ENCODE data around the gene TRIP6. TPM values are rescaled to one million over a fixed set of nuclear protein-coding genes. Genes with fewer than 3 reads are reported as not detected.
A peak's percentile ranks its signal among the peaks of the same experiment; 100 is the strongest.

Gene TRIP6
- total and polyA plus RNA-seq, 2 donors (not counting 3 experiments of a cell fraction or from before 2014, with no cell fraction given), result 90.3 TPM

DNA sequence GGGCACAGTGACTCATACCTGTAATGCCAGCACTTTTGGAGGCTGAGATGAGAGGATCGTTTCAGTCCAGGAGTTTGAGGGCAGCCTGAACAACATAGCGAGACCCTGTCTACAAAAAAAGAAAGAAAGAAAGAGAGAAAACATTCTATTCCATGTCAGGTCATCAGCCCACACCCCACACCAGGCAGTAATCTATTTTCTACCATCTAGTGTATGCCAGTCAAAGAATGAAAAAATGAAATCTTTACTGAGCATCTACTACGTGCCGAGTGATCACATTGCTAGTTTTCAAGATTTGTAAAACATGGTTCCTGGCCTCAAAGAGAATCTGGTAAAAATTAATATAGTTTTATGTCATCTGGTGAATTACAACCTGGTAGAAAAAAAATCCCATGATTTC lies 36.8 kb upstream of the TRIP6 start:
- Histone ChIP-seq H3K9me1 (replicated peaks; ENCODE audit: control insufficient read depth, extremely low read depth, insufficient read depth, low read length) (no peaks in the 10 kb centered on the region), H3K27ac (ENCODE audit: insufficient read depth, low read depth, low read length) (peak overlapping the region; percentile 19), H3K4me1 (ENCODE audit: control insufficient read depth, extremely low read depth, insufficient read depth, low read length) (peaks cover 10% of the 10 kb centered on the region), H3K36me3 (ENCODE audit: control insufficient read depth in 2 of 2, extremely low read depth in 1 of 2, insufficient read depth in 2 of 2, low read length in 2 of 2) (no peaks in the 10 kb centered on the region), H3K4me3 (replicated peaks in 1 of 3; ENCODE audit: insufficient read depth in 1 of 3, low read depth in 1 of 3, low read length in 3 of 3) (no peak overlapping the region), H3K9me3 (replicated peaks; ENCODE audit: control insufficient read depth, insufficient read depth, low read length) (no peaks in the 10 kb centered on the region), H3K4me2 (ENCODE audit: insufficient read depth, low read length) (no peak overlapping the region), H3K79me2 (ENCODE audit: control insufficient read depth, insufficient read depth, low read length) (peaks cover 18% of the 10 kb centered on the region), H2AFZ (ENCODE audit: low read depth, low read length) (no peak overlapping the region), H3K27me3 (ENCODE audit: control insufficient read depth in 2 of 2, insufficient read depth in 2 of 2, low read length in 2 of 2) (no peaks in the 10 kb centered on the region), H4K20me1 (replicated peaks; ENCODE audit: control insufficient read depth, extremely low read depth, insufficient read depth, low read length) (no peaks in the 10 kb centered on the region), H3K9ac (replicated peaks; ENCODE audit: extremely low read depth, insufficient read depth, low read length) (no peak overlapping the region)
- DNase-seq (ENCODE audit: low read depth, low spot score) (no peak), FAIRE-seq (no peak)
- intact Hi-C loops (cut with micrococcal nuclease), result no loop called here
- no TSS peak for BruUV-seq (replicated peaks)
- CTCF ChIA-PET, result no interaction called here
- dilution Hi-C loops (cut with MboI; ENCODE audit: extremely low pct_ligation_motif_present, low sequenced_read_pairs), result loop anchor here (25.0 kb wide), 1 partner anchor 118 kb away; the partner anchor contains the start of genes EPO and POP7
- POLR2A ChIA-PET, result no interaction called here
- TF ChIP-seq EZH2 (IDR thresholded peaks at IDR 0.05; ENCODE audit: borderline replicate concordance, low read depth, low read length, severe bottlenecking) (no peak), GATA2 (IDR thresholded peaks at IDR 0.05; ENCODE audit: insufficient read depth, insufficient read length, low read depth, low read length) (no peak), MAX (IDR thresholded peaks at IDR 0.05; ENCODE audit: insufficient read depth, insufficient read length) (no peak), MYC (IDR thresholded peaks at IDR 0.05; ENCODE audit: low read depth, low read length) (no peak), CTCF (IDR thresholded peaks at IDR 0.05; ENCODE audit: extremely low read depth in 1 of 2, insufficient read depth in 1 of 2, low read depth in 1 of 2, low read length in 2 of 2) (no peak), POLR2AphosphoS5 (IDR thresholded peaks at IDR 0.05; ENCODE audit: insufficient read depth, low read depth, low read length) (no peak), POLR2A (IDR thresholded peaks at IDR 0.05; ENCODE audit: low read depth, low read length) (no peak), FOS (IDR thresholded peaks at IDR 0.05; ENCODE audit: borderline replicate concordance, insufficient read depth, low read length) (no peak), JUN (IDR thresholded peaks at IDR 0.05; ENCODE audit: borderline replicate concordance, insufficient read depth, insufficient read length, low read depth) (no peak)
